Gastroesophageal sphincter (tissue), 4 donors: ENCODE results near the gene PMP22. TPM values are rescaled to one million over a fixed set of nuclear protein-coding genes. Genes with fewer than 3 reads are reported as not detected.

Source experiments
- ATAC-seq: fragments of 150-250 bp; one replicate; pipeline ENCODE4 v1.9.1; 2016; ENCODE audit warnings: mild to moderate bottlenecking, moderate library complexity
- H3K27ac ChIP-seq, 4 donors: fragments of 200-600 bp; sonication (generic) in 3 of 4; 1 replicate in 3 of 4; 2 replicates in 1 of 4; pipeline ENCODE4 v1.5.1; 2016 to 2019
- H3K27me3 ChIP-seq: fragments of 200-600 bp; sonication (generic); one replicate; pipeline ENCODE4 v1.5.1; 2019
- H3K36me3 ChIP-seq, 2 donors: fragments of 200-600 bp; sonication (generic); one replicate each; pipeline ENCODE4 v1.5.1; 2019; ENCODE audit warnings: control low read depth in 1 of 2
- H3K4me1 ChIP-seq, 3 donors: fragments of 200-600 bp; sonication (generic); 1 replicate in 2 of 3; 2 replicates in 1 of 3; pipeline ENCODE4 v1.5.1; 2016 to 2019; ENCODE audit warnings: control low read depth in 2 of 3
- H3K4me3 ChIP-seq, 2 donors: fragments of 200-600 bp; sonication (generic); one replicate each; pipeline ENCODE4 v1.5.1; 2019; ENCODE audit warnings: mild to moderate bottlenecking in 1 of 2, moderate library complexity in 1 of 2
- H3K9me3 ChIP-seq, 3 donors: fragments of 200-600 bp; sonication (generic); one replicate each; pipeline ENCODE4 v1.5.1; 2017 to 2019; ENCODE audit warnings: control low read depth in 2 of 3
- EP300 ChIP-seq: sonication (generic); formaldehyde crosslinking; IDR thresholded peaks from one replicate; pipeline ENCODE4 v1.6.1; 2017; ENCODE audit warnings: antibody characterized with exemption, mild to moderate bottlenecking
- POLR2A ChIP-seq, 2 donors: fragments of 450-650 bp; IDR thresholded peaks; one replicate each; pipeline ENCODE4 v1.6.1; 2017; ENCODE audit warnings: antibody characterized with exemption in 2 of 2, mild to moderate bottlenecking in 2 of 2, moderate library complexity in 1 of 2
- POLR2AphosphoS5 ChIP-seq: sonication (generic); formaldehyde crosslinking; IDR thresholded peaks from one replicate; pipeline ENCODE4 v1.6.1; 2017; ENCODE audit warnings: antibody characterized with exemption
- WGBS, 2 donors: methylation state at CpG; one replicate each; pipeline ENCODE4 v1.1.5; 2018; ENCODE audit warnings: low coverage in 1 of 2; 5-methylcytosine and 5-hydroxymethylcytosine counted together
- total RNA-seq, 4 donors: library from RNA; depleted of rRNA; stranded (reverse); fragments of >200 nt; gene quantifications; one replicate each; pipeline ENCODE4 v1.1.0, GENCODE V29; 2016
- TF ChIP-seq, protein P1 (sequence below), 4 experiments: fragments of 200-600 bp in 2 of 4; fragments of 450-650 bp in 2 of 4; sonication (generic) in 1 of 4; IDR thresholded peaks; one replicate each; pipeline ENCODE4 v1.5.1; 2017 to 2019; ENCODE audit warnings: antibody characterized with exemption in 4 of 4, mild to moderate bottlenecking in 2 of 4, moderate library complexity in 2 of 4

PMP22 gene
- total RNA-seq, 4 donors from 2014 or later: 145 to 268 (median 242) TPM

DNA sequence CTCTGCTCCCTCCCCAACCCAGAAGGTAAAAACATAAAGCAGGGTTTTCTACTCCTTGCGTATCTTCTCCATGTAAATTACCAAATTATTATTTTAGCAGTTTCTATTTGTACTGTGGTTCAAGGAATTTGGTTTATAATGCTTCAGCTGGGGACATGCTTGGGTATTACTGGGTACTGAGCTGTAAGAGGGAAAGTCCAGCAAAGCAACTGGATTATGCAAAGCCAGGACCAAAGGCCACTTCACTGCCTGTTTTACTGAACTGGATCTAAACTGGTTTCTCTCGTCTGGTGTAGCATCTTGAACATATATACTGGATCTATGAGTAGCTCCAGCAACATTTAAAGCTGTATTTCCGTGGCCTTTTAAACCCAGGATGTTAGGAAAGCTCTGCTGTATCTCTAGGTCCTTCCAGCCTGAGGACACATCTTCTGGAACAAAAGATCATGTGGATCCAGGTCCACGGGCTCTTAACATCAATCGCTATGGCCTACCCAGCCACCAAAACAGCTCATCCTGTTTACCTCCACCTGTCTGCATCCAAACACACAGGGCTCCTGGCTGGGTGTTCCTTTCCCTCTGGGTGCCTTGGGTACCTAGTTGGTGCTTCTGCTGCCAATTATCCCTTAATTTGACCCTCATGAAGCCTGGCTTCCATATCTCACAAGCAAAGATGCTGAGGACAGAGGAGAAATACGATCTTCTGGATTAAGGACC, 7.2 kb downstream of the PMP22 start:
- 60 to 63% methylated on average over 5 to 6 of the region's 6 CpGs for whole genome bisulfite sequencing, 2 donors
- TF ChIP-seq EP300 (no peak), POLR2A (IDR thresholded peaks at IDR 0.05) (no peak), POLR2AphosphoS5 (no peak)
- TF ChIP-seq, protein P1, sequence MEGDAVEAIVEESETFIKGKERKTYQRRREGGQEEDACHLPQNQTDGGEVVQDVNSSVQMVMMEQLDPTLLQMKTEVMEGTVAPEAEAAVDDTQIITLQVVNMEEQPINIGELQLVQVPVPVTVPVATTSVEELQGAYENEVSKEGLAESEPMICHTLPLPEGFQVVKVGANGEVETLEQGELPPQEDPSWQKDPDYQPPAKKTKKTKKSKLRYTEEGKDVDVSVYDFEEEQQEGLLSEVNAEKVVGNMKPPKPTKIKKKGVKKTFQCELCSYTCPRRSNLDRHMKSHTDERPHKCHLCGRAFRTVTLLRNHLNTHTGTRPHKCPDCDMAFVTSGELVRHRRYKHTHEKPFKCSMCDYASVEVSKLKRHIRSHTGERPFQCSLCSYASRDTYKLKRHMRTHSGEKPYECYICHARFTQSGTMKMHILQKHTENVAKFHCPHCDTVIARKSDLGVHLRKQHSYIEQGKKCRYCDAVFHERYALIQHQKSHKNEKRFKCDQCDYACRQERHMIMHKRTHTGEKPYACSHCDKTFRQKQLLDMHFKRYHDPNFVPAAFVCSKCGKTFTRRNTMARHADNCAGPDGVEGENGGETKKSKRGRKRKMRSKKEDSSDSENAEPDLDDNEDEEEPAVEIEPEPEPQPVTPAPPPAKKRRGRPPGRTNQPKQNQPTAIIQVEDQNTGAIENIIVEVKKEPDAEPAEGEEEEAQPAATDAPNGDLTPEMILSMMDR (IDR thresholded peaks at IDR 0.05): no peak
- no peak for ATAC-seq
- Histone ChIP-seq H3K36me3 (peaks cover 0 to 64% of the 10 kb centered on the region in 2 donors), H3K27ac (peak overlapping the region in 3 of 4 donors; percentile 61 to 98 (median 96)), H3K9me3 (no peaks in the 10 kb centered on the region), H3K27me3 (no peaks in the 10 kb centered on the region), H3K4me1 (peaks cover 13 to 77% (median 35%) of the 10 kb centered on the region in 3 donors), H3K4me3 (peak overlapping the region in 1 of 2 donors; percentile 70)

DNA sequence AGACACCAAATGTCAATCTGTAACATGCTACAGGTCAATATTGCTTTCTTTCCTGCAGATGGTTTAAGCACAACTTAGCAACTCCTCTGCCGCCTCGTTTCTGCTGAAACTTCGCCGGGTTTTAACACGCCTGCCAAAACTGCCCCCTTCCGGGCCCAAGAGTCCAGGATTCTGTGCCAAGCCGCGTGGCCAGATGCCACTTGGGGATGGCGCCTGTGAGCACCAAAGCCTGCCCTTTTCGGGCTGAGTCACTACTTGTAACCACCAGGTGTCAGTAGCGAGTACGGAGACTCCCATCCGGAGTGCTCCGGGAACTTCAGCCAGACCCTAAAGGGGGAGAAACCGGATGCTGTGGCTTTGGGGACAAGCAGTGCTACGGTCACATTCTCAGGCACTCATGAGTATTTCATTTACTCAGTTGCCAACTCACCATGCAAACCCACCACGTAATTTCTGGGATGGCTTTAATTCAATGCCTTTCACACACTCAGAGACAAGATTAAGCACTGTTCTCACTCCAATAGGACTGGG, 7.8 kb downstream of the PMP22 start:
- Histone ChIP-seq H3K27me3 (no peaks in the 10 kb centered on the region), H3K36me3 (peaks cover 0 to 71% of the 10 kb centered on the region in 2 donors), H3K4me1 (peaks cover 15 to 82% (median 39%) of the 10 kb centered on the region in 3 donors), H3K4me3 (peak overlapping the region in 1 of 2 donors; percentile 70), H3K27ac (peak overlapping the region in 3 of 4 donors; percentile 61 to 98 (median 96)), H3K9me3 (no peaks in the 10 kb centered on the region)
- ATAC-seq: peak; percentile 32
- TF ChIP-seq POLR2A (IDR thresholded peaks at IDR 0.05) (no peak), EP300 (no peak), POLR2AphosphoS5 (peak; percentile 79)
- TF ChIP-seq, protein P1 (IDR thresholded peaks at IDR 0.05): peak; percentile 79 to 96 (median 88)
- 0% methylated on average over 6 to 7 of the region's 17 CpGs for WGBS, 2 donors

DNA sequence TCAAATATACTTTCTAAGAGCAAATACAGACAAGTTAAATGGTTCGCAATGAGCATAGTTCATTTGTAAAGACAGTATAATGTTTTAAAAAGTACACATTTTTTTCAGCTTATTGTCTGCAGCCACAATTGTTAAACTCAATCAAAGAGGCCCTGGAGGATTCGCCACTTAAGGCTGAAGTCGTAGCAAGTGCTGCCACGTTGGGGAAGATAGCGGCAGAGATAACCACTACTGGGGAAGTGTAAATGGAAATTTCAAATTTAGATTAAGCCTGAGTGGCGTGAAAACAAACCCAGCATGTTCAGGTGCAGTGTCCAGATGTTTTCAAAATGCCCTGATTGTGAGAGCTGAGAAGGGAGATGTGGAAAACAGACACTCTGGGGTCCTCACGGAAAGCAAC, 8.4 kb downstream of the PMP22 start:
- peak overlapping the region in 3 of 4 donors; percentile 61 to 98 (median 96) for H3K27ac ChIP-seq
- TF ChIP-seq EP300: no peak
- TF ChIP-seq, protein P1 (IDR thresholded peaks at IDR 0.05): no peak
- no peak for TF ChIP-seq POLR2AphosphoS5
- no peak for TF ChIP-seq POLR2A (IDR thresholded peaks at IDR 0.05)
- no peaks in the 10 kb centered on the region for H3K27me3 ChIP-seq
- peaks cover 0 to 77% of the 10 kb centered on the region in 2 donors for H3K36me3 ChIP-seq
- H3K4me1 ChIP-seq: peaks cover 15 to 88% (median 45%) of the 10 kb centered on the region in 3 donors
- no peak for ATAC-seq
- H3K9me3 ChIP-seq: no peaks in the 10 kb centered on the region
- WGBS, 2 donors: 30 to 51% methylated on average over 7 of the region's 7 CpGs
- H3K4me3 ChIP-seq: peak overlapping the region in 1 of 2 donors; percentile 70

DNA sequence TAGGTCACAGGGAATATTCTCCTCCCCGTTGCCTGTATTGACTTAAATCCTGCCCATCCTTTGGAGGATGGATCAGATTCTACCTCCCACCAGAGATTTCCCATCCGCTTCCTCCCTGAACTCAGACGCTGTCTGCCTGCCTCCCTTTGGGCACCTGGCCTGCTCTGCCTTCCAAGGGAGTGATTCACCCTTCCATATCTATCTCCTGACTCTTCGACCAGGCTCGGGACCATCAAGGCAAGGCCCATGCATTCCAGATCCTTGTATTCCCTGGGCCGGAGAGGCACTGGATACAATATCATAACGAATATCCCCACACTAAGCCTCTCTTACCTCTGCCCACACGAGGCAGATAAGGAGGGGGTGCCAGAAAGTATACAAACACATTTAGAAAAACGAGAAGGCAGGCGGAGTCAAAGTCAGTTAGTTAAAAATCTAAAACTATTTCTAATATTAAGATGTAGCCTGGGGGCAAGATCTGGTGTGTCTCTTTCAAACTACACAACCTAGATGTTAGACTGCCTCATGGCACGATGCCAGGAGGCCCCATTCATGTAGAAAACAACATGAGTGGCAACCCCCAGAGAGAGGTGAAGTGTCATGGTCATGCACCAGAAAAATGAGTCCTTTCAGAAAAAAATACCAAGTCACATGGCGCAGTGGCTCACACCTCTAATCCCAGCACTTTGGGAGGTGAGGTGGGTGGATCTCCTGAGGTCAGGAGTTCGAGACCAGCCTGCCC, 9.2 kb downstream of the PMP22 start:
- peak overlapping the region in 3 of 4 donors; percentile 61 to 98 (median 96) for H3K27ac ChIP-seq
- H3K36me3 ChIP-seq: peaks cover 0 to 85% of the 10 kb centered on the region in 2 donors
- no peak for ATAC-seq
- H3K4me3 ChIP-seq: peak overlapping the region in 1 of 2 donors; percentile 20
- peaks cover 17 to 96% (median 48%) of the 10 kb centered on the region in 3 donors for H3K4me1 ChIP-seq
- no peak for TF ChIP-seq POLR2A (IDR thresholded peaks at IDR 0.05)
- no peak for TF ChIP-seq EP300
- TF ChIP-seq POLR2AphosphoS5: peak; percentile 45
- WGBS, 2 donors: 29 to 48% methylated on average over 3 to 12 of the region's 13 CpGs
- no peaks in the 10 kb centered on the region for H3K27me3 ChIP-seq
- H3K9me3 ChIP-seq: no peaks in the 10 kb centered on the region

DNA sequence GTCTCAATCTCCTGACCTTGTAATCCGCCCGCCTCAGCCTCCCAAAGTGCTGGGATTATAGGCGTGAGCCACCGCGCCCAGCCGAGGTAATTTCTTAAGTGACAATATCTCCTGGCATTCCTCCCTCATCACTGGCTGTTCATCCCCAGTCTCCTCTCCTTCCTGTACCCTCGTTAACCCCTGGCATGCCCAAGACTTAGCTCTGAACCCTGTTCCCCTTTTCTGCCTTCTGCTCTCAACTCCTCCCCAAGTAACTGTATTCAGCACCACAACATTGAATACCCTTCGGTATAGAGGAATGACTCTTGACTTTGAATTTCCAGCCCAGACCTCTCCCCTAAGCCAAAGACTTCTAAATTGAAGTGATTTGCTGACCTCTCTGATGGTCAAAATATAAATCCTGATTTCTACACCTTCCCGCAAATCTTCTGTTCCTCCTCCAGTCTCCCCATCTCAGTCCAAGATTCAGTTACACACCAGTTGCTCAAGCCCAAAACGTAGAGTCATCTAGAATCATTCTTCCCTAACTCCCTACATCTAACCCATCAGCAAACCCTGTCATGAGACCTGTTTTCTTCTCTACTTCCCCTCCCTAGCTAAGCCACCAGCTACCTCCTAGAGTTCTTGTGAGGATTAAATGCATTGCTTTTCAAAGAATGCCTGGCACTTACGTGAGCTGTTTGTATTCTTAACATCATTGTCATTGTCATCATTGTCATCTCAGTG, 14.8 kb downstream of the PMP22 start:
- Histone ChIP-seq H3K27ac (peak overlapping the region in 2 of 4 donors; percentile 11 to 19), H3K9me3 (no peaks in the 10 kb centered on the region), H3K36me3 (peaks cover 0 to 86% of the 10 kb centered on the region in 2 donors), H3K27me3 (no peaks in the 10 kb centered on the region), H3K4me3 (no peak overlapping the region), H3K4me1 (peaks cover 6 to 97% (median 33%) of the 10 kb centered on the region in 3 donors)
- WGBS, 2 donors: 80 to 84% methylated on average over 5 to 11 of the region's 11 CpGs
- no peak for TF ChIP-seq POLR2AphosphoS5
- TF ChIP-seq POLR2A (IDR thresholded peaks at IDR 0.05): no peak
- TF ChIP-seq, protein P1 (IDR thresholded peaks at IDR 0.05): no peak
- TF ChIP-seq EP300: no peak
- ATAC-seq: peak; percentile 31
